Activated naive CD4-positive, alpha-beta T cell treated with anti-CD3 and anti-CD28 coated beads, Interleukin-2, amount 50 U/mL, for 72 hours (primary cell): ENCODE measurements around the gene SRSF12. TPM values are rescaled to one million over a fixed set of nuclear protein-coding genes. Genes with fewer than 3 reads are reported as not detected.
"Not testable (repeated sequence)": the region's sequence is repeated elsewhere in the genome, so short reads cannot be mapped to it uniquely, and the experiment has no call there.

Source experiments
- ATAC-seq, 2 donors: fragments of 150-1000 bp; cut with Tn5 transposase; 2 replicates each; pipeline ENCODE4 v1.10.0; 2021; ENCODE audit warnings: mild to moderate bottlenecking in 2 of 2, moderate library complexity in 2 of 2
- DNase-seq, 2 donors: peaks; one replicate each; pipeline ENCODE4 v3.0.0; 2021 to 2022; ENCODE audit warnings: low spot score in 2 of 2
- H3K27ac Mint-ChIP-seq, 2 donors: one replicate each; pipeline ENCODE4 v1.8.0; 2022; ENCODE audit warnings: mild to moderate bottlenecking in 2 of 2, mixed read lengths in 2 of 2
- H3K36me3 Mint-ChIP-seq, 2 donors: one replicate each; pipeline ENCODE4 v1.8.0; 2022; ENCODE audit warnings: mixed read lengths in 2 of 2
- H3K9me3 Mint-ChIP-seq, 2 donors: one replicate each; pipeline ENCODE4 v1.8.0; 2022; ENCODE audit warnings: mixed read lengths in 2 of 2
- total RNA-seq, 2 donors: library from RNA; stranded (reverse); gene quantifications; one replicate each; pipeline ENCODE4 v1.2.3, GENCODE V29; 2022

SRSF12 gene
- total RNA-seq, 2 donors from 2014 or later = 0.48 to 0.53 TPM

GRCh38 chr6:89084542-89084941 is 33.3 kb downstream of the SRSF12 start:
- DNase-seq (no peak), ATAC-seq (no peak)
- Mint-ChIP-seq H3K36me3 (peaks cover 29 to 41% of the 10 kb centered on the region in 2 donors), H3K9me3 (no peaks in the 10 kb centered on the region), H3K27ac (peak overlapping the region in 1 of 2 donors; percentile 67)

GRCh38 chr6:89082486-89082891 is 35.4 kb downstream of the SRSF12 start:
- H3K9me3 Mint-ChIP-seq = no peaks in the 10 kb centered on the region
- peak overlapping the region; percentile 93 to 97 for H3K27ac Mint-ChIP-seq
- DNase-seq = no peak
- H3K36me3 Mint-ChIP-seq = peaks cover 29 to 41% of the 10 kb centered on the region in 2 donors
- no peak for ATAC-seq

- H3K27ac Mint-ChIP-seq = peak overlapping the region; percentile 93 to 97
- DNase-seq (peak; percentile 97 to 98), ATAC-seq (peak; percentile 69)
- peaks cover 29 to 41% of the 10 kb centered on the region in 2 donors for H3K36me3 Mint-ChIP-seq
- H3K9me3 Mint-ChIP-seq = no peaks in the 10 kb centered on the region
Measured at GRCh38 chr6:89081423-89082322, 36.2 kb downstream of the SRSF12 start.

GRCh38 chr6:89081129-89081422 is 36.8 kb downstream of the SRSF12 start:
- H3K27ac Mint-ChIP-seq = peak overlapping the region; percentile 93 to 97
- DNase-seq = no peak
- peak in 1 of 2 donors; percentile 6 for ATAC-seq
- H3K9me3 Mint-ChIP-seq = no peaks in the 10 kb centered on the region
- H3K36me3 Mint-ChIP-seq = peaks cover 29 to 41% of the 10 kb centered on the region in 2 donors

- DNase-seq = peak; percentile 100
- peak within 1 kb of the TSS; percentile 93 to 97 for H3K27ac Mint-ChIP-seq
- ATAC-seq = peak; percentile 66 to 74
Measured at GRCh38 chr6:89080281-89081128, 37.4 kb downstream of the SRSF12 start, which contains the start of gene PNRC1. Gene PNRC1 (plus strand): TSS chr6:89080751. CDS start chr6:89080895, 144 bp downstream.

GRCh38 chr6:89079511-89080234 is 38.2 kb downstream of the SRSF12 start:
- DNase-seq (peak in 1 of 2 donors; percentile 52), ATAC-seq (peak; percentile 7 to 23)
- H3K27ac Mint-ChIP-seq = peak overlapping the region; percentile 93 to 97
- H3K36me3 Mint-ChIP-seq = peaks cover 25 to 30% of the 10 kb centered on the region in 2 donors
- no peaks in the 10 kb centered on the region for H3K9me3 Mint-ChIP-seq

More at GRCh38 chr6:89080281-89081128, 37.4 kb downstream of the SRSF12 start, which contains the start of gene PNRC1:
- Mint-ChIP-seq H3K36me3 (peaks cover 29 to 39% of the 10 kb centered on the region in 2 donors), H3K9me3 (no peaks in the 10 kb centered on the region)

GRCh38 chr6:89073840-89074239 is 44.0 kb downstream of the SRSF12 start:
- Mint-ChIP-seq H3K36me3 (peaks cover 0 to 8% of the 10 kb centered on the region in 2 donors), H3K9me3 (no peaks in the 10 kb centered on the region), H3K27ac (no peak overlapping the region)
- DNase-seq = no peak
- ATAC-seq = no peak

GRCh38 chr6:89073014-89073620 is 44.8 kb downstream of the SRSF12 start:
- ATAC-seq = peak in 1 of 2 donors; percentile 24
- H3K27ac Mint-ChIP-seq = no peak overlapping the region
- peaks cover 0 to 8% of the 10 kb centered on the region in 2 donors for H3K36me3 Mint-ChIP-seq
- DNase-seq = no peak
- H3K9me3 Mint-ChIP-seq = no peaks in the 10 kb centered on the region

GRCh38 chr6:89071036-89071435 is 46.8 kb downstream of the SRSF12 start:
- Mint-ChIP-seq H3K9me3 (no peaks in the 10 kb centered on the region), H3K36me3 (peaks cover 0 to 8% of the 10 kb centered on the region in 2 donors), H3K27ac (no peak overlapping the region)
- no peak for DNase-seq
- no peak for ATAC-seq

GRCh38 chr6:89069536-89070163 is 48.2 kb downstream of the SRSF12 start:
- Mint-ChIP-seq H3K36me3 (peaks cover 0 to 8% of the 10 kb centered on the region in 2 donors), H3K9me3 (no peaks in the 10 kb centered on the region), H3K27ac (no peak overlapping the region)
- DNase-seq (no peak), ATAC-seq (no peak)

- Mint-ChIP-seq H3K36me3 (peaks cover 0 to 8% of the 10 kb centered on the region in 2 donors), H3K27ac (no peak overlapping the region), H3K9me3 (no peaks in the 10 kb centered on the region)
- DNase-seq (no peak), ATAC-seq (no peak)
Measured at GRCh38 chr6:89068695-89069094, 49.2 kb downstream of the SRSF12 start.

- peaks cover 0 to 5% of the 10 kb centered on the region in 2 donors for H3K36me3 Mint-ChIP-seq
- no peak for ATAC-seq
- DNase-seq = no peak
- H3K27ac Mint-ChIP-seq = no peak overlapping the region
- H3K9me3 Mint-ChIP-seq = no peaks in the 10 kb centered on the region
Measured at GRCh38 chr6:89067796-89068195, 50.1 kb downstream of the SRSF12 start.

- H3K27ac Mint-ChIP-seq = no peak overlapping the region
- no peaks in the 10 kb centered on the region for H3K36me3 Mint-ChIP-seq
- no peak for ATAC-seq
- no peak for DNase-seq
- H3K9me3 Mint-ChIP-seq = no peaks in the 10 kb centered on the region
Measured at GRCh38 chr6:89066940-89067646, 50.8 kb downstream of the SRSF12 start.

GRCh38 chr6:89066121-89066520 is 51.8 kb downstream of the SRSF12 start:
- not testable (repeated sequence) for H3K9me3 Mint-ChIP-seq, H3K36me3 Mint-ChIP-seq, H3K27ac Mint-ChIP-seq, ATAC-seq, DNase-seq

GRCh38 chr6:89064931-89065330 is 52.9 kb downstream of the SRSF12 start:
- not testable (repeated sequence) for H3K36me3 Mint-ChIP-seq, ATAC-seq, DNase-seq, H3K9me3 Mint-ChIP-seq, H3K27ac Mint-ChIP-seq
